H7 (cell line): ENCODE data around the gene MOV10L1. TPM values are rescaled to one million over a fixed set of nuclear protein-coding genes. Genes with fewer than 3 reads are reported as not detected.

ENCODE experiments used
- DNase-seq: peaks from one replicate; pipeline ENCODE4 v3.0.0; 2012
- H3K27me3 ChIP-seq: 2 replicates; pipeline ENCODE4 v1.6.0; 2011; ENCODE audit warnings: mild to moderate bottlenecking, low read length; ENCODE audit not compliant: control insufficient read depth, insufficient read depth
- H3K36me3 ChIP-seq: replicated peaks from 2 replicates; pipeline ENCODE4 v1.5.1; 2011; ENCODE audit warnings: low read length; ENCODE audit not compliant: control insufficient read depth, insufficient read depth
- H3K4me3 ChIP-seq: 2 replicates; pipeline ENCODE4 v1.5.1; 2011; ENCODE audit warnings: low read depth, mild to moderate bottlenecking, control low read depth, low read length, moderate library complexity; ENCODE audit not compliant: insufficient read depth
- total RNA-seq: library from RNA; depleted of rRNA; stranded (reverse); fragments of >200 nt; shearing (Covaris generic); gene quantifications from 2 replicates; pipeline ENCODE4 v1.2.3, GENCODE V29; 2014; rRNA removed

The MOV10L1 gene
- total RNA-seq, result not detected in 2 replicates

DNA sequence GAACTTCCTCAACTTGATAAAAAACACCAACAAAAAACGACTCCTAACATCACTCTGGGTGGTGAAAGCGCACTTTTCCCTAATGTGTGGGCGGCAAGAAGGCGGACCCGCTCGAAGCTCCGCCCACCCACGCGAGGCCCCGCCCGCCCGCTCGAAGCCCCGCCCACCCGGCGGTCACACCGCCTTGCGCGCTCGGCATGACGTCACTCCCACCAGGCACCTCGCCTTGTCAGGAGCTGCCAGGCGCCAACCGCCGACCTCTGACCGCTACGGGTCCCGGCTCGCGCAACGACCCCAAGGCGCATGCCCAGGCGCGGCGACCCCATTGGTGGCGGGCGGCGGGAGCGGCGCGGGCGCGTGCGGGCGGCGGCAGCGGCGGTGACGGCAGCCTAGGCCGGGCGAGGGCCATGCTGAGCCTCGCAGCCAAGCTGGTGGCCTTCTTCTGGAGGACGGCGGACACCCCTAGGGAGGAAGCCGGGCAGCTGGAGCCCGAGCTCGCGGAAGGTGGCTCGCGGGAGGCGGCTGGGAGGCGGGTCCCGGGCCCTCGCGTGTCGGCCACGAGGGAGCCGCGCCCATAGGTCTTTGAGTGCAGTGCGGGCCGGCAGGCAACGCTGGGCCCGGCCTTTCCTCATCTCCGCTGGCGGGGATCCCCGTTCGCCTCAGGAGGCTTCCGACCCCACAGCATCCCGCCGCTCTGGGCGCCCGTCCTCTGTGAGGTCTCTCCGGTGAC lies at the start of gene MOV10L1:
Gene MOV10L1, plus strand, starts transcription at position 325 of the 730 bp plus-strand sequence. Its CDS starts 83 bp downstream, at position 408.
- no peak within 1 kb of the TSS for H3K4me3 ChIP-seq
- DNase-seq, result peak; percentile 83

DNA sequence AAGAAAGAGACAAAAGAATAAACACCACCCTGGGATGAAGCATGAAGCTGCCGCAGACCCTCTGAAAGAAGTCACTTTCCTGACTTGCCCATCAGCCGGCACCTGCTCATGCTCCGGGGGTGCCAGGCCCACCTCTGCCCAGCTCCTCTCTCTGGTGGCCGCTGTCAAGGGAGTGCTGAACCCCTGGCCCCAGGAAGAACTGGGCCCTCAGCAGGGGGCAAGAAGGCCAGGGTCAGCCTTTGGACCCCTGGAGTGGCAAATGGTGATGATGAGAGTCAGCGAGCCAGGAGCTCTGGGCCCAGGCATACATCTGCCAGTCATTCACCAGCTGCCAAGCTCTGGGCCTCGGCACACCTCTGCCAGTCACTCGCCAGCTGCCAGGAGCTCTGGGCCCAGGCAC lies 49.1 kb upstream of the MOV10L1 start:
- DNase-seq, result peak; percentile 29
- Histone ChIP-seq H3K36me3 (no peaks in the 10 kb centered on the region), H3K4me3 (no peak overlapping the region), H3K27me3 (no peaks in the 10 kb centered on the region)

More for the DNA sequence above, at the start of gene MOV10L1:
- H3K27me3 ChIP-seq, result no peaks in the 10 kb centered on the region; the same call in 1 of the 2 replicates
- H3K36me3 ChIP-seq, result no peaks in the 10 kb centered on the region

DNA sequence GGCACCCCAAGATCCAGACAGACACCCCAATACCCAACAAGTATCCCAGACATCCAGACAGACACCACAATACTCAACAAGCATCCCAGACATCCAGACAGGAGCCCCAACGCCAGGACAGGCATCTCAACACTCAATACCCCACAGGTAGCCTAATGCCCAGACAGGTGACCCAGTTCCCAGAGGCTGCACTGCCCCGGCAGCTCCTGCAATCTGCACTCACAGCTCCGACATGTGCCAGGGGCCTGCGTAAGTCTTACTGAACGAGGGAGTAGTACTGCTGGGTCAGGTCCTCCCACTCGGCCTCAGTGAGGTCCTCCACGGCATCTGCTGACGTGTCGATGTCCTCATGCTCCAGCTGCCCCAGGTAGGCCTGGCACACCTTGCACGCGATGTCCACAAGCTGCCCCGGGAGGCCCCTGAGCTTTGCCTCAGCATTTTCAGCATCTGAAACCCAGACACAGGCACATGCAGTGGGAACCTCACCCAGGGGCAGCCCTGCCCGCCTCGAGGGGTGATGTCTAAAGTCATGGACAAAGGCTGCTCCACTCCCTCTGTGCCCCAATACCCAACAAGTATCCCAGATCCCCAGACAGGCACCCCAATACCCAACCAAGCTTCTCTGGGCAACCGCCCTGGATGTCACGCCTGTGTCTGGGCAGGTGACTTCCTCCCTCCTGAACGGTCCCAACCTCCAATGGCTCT lies 48.3 kb upstream of the MOV10L1 start:
- Histone ChIP-seq H3K27me3 (no peaks in the 10 kb centered on the region), H3K36me3 (no peaks in the 10 kb centered on the region), H3K4me3 (no peak overlapping the region)
- DNase-seq, result peak; percentile 29

DNA sequence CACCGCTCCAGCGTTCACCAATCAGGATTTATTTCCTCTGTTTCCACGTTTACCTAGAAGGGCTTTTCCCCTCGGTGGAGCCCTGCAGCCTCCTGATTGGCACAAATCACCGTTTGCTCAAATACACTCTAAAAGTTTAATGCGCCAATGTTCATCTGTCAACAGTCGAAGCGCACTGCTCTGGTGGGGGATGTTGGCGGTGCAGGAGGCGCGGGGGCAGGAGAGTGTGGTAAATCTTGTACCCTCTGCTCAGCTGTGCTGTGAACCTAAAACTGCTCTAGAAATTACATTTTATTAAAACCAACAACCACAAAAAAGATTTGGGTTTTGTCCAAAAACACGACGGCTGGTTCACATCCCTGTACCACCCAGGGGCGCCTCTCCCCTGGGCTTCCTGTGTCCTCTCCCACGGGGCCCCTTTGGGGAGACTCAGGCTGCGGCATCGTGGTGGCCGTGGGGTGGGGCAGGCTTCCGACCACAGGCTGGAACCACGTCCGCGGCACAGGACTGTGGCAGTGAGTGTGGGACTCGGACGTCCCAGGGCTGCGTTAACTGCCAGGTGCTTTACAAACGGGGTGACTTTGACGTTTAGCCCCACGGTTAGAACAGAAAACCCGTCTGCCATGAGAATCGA lies 45.2 kb upstream of the MOV10L1 start:
- H3K4me3 ChIP-seq, result no peak overlapping the region
- no peaks in the 10 kb centered on the region for H3K36me3 ChIP-seq
- H3K27me3 ChIP-seq, result no peaks in the 10 kb centered on the region
- DNase-seq, result peak; percentile 46

DNA sequence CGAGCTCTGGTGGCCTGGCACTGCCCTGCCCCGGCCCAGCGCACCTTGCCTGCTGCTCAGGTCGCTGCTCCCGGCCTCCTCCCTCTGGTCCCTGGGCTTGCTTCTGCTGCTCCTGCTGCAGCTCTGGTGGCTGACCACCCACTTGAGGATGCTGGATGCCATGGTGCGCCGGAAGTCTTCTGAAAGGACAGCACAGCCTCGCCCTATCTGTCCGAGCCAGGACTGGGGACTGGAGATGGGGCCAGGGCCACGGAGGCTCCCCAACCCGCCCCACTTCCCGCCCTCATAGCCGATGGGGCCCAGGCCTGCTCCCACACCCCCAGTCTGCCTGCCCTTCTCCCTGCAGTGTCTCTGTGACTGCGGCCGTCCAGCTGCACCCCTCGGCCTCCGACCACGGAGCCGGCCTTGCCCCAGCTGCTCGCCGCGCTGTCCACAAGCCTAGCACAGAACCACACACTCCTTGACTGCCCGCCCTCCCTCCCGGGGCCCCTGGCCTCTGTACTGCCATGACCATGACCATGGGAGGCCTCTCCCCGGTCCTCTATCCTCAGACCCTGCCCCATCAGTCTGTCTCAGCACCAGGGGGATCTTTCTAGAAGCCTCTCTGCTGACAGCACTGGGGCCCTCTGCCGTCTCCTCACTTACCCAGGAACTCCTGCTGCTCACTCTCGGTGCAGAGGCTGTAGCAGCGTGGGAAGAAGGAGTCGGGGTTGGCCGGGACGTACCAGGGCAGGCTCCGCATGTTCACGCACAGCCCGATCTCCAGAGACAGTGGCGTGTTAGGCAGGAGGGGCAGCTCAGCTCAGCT lies 44.4 kb upstream of the MOV10L1 start:
- DNase-seq, result peak; percentile 70
- Histone ChIP-seq H3K27me3 (no peaks in the 10 kb centered on the region), H3K4me3 (no peak overlapping the region), H3K36me3 (no peaks in the 10 kb centered on the region)

DNA sequence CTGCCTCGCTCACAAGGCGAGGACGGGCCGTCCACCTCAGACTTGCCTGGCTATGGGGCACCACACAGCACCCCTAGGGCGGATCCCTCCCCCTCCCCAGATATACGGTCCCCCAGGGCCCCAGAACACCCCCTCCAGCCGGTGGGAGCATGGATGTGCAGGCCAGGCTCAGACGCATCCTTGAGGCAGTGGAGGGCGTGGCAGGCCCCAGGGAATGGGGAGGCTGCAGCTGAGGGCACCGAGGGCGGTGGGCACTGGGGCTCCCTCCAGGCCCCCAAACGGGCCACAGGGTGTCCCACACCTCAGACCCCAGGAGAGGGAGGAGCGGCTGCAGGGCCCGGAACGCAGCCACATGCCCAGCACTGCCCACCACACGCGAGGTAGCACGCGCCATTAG lies 43.8 kb upstream of the MOV10L1 start:
- H3K27me3 ChIP-seq, result no peaks in the 10 kb centered on the region
- peak; percentile 80 for DNase-seq

DNA sequence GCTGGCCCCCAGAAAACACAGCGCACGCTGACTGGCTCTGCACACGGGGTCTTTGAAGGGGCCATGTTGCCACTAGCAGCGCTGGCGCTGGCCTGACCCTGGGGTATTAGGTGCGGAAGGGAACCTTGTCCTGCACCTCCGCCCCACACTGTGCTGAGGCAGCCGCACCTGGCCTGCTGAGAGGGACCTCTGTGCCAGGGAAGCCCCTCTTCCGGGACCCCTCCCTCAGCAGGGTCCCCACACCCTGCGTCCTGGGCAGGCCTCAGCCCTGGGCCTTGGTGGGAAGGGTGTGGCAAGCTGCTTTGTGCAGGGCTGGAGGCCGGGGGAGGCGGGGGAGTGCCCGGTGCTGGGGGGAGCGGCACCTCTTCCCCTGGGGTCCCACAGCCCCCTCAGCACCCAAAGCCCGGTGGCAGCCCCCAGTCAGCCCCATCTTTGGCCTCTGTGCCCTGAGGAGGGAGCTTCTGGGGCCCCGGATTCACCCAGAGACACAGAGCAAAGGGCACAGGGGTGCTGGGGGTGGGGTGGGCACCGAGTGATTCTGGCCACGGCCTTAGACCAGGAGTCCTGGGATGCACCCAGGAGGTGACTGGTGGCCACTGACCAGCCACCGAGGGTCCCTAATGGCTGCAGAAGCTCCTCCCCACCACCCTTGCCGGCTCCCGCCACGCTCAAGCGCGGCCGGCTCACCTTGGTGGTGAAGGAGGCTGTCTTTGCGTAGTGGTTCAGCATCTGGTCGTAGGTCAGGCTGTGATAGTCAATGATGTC lies 43.1 kb upstream of the MOV10L1 start:
- no peaks in the 10 kb centered on the region for H3K27me3 ChIP-seq
- no peak overlapping the region for H3K4me3 ChIP-seq
- DNase-seq, result no peak
- H3K36me3 ChIP-seq, result no peaks in the 10 kb centered on the region

More for the DNA sequence above, 43.8 kb upstream of the MOV10L1 start:
- Histone ChIP-seq H3K4me3 (no peak overlapping the region), H3K36me3 (no peaks in the 10 kb centered on the region)

DNA sequence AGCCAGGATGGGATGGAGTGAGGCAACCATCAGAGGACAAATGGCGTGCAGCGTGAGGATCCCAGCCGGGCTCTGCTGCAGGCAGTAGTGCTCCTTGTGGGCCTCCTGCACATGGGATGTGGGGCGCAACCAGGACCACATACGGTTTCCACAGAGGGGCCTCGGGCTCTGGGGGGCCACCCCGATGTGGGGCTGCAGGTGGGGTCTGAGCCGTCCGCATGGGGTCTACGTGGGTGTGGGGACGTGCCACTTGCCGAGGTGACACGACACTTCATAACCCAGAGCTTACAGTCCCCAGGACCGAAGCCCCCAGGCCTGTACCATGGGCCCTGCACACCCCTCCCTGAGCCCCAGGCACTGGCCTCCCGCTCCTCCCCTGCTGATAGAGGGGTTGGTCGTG lies 42.5 kb upstream of the MOV10L1 start:
- peak; percentile 53 for DNase-seq
- Histone ChIP-seq H3K4me3 (no peak overlapping the region), H3K36me3 (no peaks in the 10 kb centered on the region), H3K27me3 (no peaks in the 10 kb centered on the region)

DNA sequence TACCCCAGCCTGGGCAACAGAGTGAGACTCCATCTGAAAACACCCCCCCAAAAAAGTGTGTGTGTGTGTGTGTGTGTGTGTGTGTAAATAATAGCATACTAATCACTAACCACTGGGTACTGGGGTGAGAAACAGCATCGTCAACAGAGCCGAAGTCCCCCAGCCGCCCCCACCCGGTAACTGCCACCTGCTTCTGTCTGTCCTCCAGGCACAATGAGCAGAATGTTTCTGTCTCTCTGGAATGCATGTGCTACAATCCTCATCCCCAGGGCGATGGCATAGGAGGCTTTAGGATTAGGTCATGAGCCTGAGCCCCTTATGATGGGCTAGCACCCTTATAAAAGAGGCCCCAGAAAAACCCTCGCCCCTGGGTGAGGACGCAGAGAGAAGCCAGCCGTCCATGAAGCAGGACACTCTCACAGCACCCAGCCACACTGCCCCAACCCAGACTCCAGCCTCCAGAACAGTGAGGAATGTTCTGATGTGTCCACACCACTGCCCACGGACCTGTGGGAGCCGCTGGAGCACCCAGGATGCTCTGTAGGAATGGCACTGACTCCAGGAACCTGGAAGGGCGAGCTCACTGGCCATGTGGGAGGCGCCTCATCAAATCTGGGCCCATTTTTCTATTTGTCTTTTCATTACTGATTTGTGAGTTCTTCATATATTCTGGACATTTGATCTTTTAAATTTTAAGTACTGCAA lies 41.6 kb upstream of the MOV10L1 start:
- Histone ChIP-seq H3K36me3 (no peaks in the 10 kb centered on the region), H3K4me3 (no peak overlapping the region), H3K27me3 (no peaks in the 10 kb centered on the region)
- DNase-seq, result peak; percentile 39

DNA sequence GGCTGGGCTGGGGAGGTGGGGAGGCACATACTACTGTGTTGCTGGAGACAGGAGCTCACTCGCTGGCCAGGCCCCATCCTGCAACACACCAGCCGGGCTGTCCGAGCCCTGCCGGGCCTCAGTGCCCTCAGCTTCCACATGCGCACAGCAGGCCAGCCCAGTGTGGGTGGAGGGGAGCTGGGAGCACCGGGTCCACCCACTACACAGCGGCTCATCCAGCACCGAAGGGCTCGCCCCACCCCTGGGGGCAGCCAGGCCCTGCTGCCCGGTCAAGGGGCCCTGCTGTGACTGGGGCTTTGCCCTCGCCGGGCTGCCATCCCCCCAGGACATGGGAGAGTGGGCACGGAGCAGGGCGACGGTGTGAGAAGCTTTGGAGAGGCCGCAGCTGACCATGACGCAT lies 41.0 kb upstream of the MOV10L1 start:
- Histone ChIP-seq H3K4me3 (no peak overlapping the region), H3K27me3 (no peaks in the 10 kb centered on the region), H3K36me3 (no peaks in the 10 kb centered on the region)
- DNase-seq, result peak; percentile 52

DNA sequence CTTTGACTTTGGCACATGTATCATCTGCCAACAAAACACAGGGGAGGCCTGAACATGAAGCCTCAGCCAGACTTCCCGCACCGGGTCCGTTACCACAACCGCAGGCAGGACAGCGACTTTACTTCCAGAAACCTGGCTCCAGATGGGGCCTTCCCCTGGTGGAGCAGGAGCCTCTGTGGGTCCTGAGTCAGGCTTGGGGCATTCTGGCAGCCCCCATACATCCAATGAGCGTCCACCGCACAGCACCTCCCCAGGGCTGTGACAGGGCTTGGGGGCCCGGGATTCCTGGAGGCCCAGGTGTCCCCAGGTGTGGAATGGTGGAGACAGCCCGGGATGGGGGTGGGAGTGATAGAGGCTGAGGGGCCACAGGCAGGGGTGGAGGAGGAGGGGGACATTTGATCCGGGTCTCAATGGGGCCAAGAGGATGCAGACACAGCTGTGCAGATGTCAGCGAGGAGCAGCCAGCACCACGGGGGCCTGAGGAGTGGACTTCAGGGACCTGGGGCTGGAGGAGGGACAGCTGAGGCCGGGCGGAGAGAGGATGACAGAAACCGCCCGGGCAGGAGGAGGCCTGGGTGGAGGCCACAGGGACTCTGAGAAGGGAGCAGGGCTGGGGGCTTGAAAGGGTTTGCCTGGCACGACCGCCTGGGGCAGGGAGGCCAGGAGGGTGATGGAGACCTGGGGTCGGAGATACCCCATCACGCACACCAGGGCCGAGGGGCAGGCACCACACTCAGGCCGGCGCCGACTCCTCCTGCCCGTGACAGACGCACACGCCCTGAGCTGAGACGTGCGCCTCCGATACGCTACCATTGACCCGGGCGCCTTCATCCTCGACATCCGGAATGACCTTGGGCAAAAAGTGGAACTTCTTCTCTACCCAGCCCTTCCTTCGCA lies 40.3 kb upstream of the MOV10L1 start:
- H3K27me3 ChIP-seq, result no peaks in the 10 kb centered on the region; the same call in 1 of the 2 replicates
- no peak overlapping the region for H3K4me3 ChIP-seq
- no peaks in the 10 kb centered on the region for H3K36me3 ChIP-seq
- DNase-seq, result peak; percentile 57

DNA sequence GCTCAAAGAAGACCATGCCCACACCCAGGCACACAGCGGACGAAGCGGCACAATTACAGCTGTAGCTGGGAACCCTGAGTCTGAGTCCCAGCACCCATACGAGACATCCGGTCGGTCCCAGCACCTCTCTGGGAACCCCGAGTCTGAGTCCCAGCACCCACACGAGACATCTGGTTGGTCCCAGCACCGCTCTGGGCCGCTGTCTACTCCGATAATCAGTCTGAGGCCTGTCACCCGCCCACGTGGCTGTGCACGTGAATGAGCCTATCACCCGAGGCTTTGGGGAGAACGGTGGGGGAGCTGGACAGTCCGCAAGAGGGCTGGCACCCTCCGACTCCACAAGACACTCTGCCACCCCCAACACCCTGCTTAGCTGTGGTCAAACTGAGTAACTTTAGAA lies 37.9 kb upstream of the MOV10L1 start:
- Histone ChIP-seq H3K27me3 (peaks cover 2% of the 10 kb centered on the region), H3K4me3 (no peak overlapping the region), H3K36me3 (no peaks in the 10 kb centered on the region)
- DNase-seq, result peak; percentile 37
